Ovary (tissue), 3 donors: ENCODE results near the gene NELL1.
"Not testable (repeated sequence)": the region's sequence is repeated elsewhere in the genome, so short reads cannot be mapped to it uniquely, and the experiment has no call there.

ENCODE experiments used
- CTCF ChIP-seq, 3 donors: fragments of 450-650 bp in 2 of 3; fragments of 200-600 bp in 1 of 3; IDR thresholded peaks; one replicate each; pipeline versions ENCODE4 v1.5.1 to v1.8.0; 2016 to 2022; ENCODE audit warnings: antibody characterized with exemption in 3 of 3, mild to moderate bottlenecking in 1 of 3
- POLR2A ChIP-seq: fragments of 450-650 bp; IDR thresholded peaks from one replicate; pipeline ENCODE4 v1.6.1; 2017; ENCODE audit warnings: antibody characterized with exemption, mild to moderate bottlenecking, moderate library complexity
- donor health status: DM: no; HTN: no; CAD: no.

DNA sequence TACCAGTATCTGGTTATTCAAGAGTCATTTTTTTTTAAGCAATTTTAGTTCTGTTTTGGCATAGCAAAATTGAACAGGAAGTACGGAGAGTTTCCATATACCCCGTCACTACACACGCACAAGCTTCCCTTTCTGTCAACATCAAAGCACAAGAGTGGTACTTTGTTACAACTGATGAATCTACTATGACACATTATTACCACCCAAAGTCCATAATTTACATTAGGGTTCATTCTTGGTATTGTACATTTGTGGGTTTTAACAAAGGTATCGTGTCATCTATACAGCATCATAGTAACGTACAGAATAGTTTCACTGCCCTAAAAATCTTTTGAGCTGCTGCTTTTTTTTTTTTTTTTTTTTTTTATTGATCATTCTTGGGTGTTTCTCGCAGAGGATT, 192.9 kb downstream of the NELL1 start:
- TF ChIP-seq CTCF (IDR thresholded peaks at IDR 0.05); POLR2A: not testable (repeated sequence)
